Measurements from ENCODE around the gene AVEN. TPM values are rescaled to one million over a fixed set of nuclear protein-coding genes. Genes with fewer than 3 reads are reported as not detected.

Gene AVEN
- total RNA-seq, 6 experiments from 2014 or later, result 24.9 to 33.6 (median 27.1) TPM

Other genes with a start within 250 kb of the AVEN start
- gene CHRM5, start 70.7 kb downstream of the AVEN start, total RNA-seq (2021; fragmentation: NEBNext Ultra II Directional; extraction: Animal tissue kit (Norgen Biotek cat#: 25700)), result under 1 TPM in 1 of 6 experiments, not detected in 5; 0.10 TPM
- 100 to 1,000 TPM; 159 to 204 (median 171) TPM for gene EMC7, start 62.7 kb upstream of the AVEN start, total RNA-seq (2021; fragmentation: NEBNext Ultra II Directional; extraction: Animal tissue kit (Norgen Biotek cat#: 25700))
- gene PGBD4, start 62.9 kb upstream of the AVEN start, total RNA-seq (2021; fragmentation: NEBNext Ultra II Directional; extraction: Animal tissue kit (Norgen Biotek cat#: 25700)), result 1 to 10 TPM; 1.6 to 2.6 (median 1.9) TPM
- gene KATNBL1, start 170.9 kb upstream of the AVEN start, total RNA-seq (2021; fragmentation: NEBNext Ultra II Directional; extraction: Animal tissue kit (Norgen Biotek cat#: 25700)), result 10 to 100 TPM; 27.2 to 37.1 (median 29.7) TPM
- gene EMC4, start 185.8 kb upstream of the AVEN start, total RNA-seq (2021; fragmentation: NEBNext Ultra II Directional; extraction: Animal tissue kit (Norgen Biotek cat#: 25700)), result 100 to 1,000 TPM; 129 to 152 (median 145) TPM